Embryonic facial prominence (tissue), 1 donor: ENCODE measurements around the gene CYRIA.

Source experiments
- DNase-seq: peaks from one replicate; pipeline ENCODE4 v3.0.0-alpha.2; 2016; ENCODE audit errors: extremely low spot score

Gene CYRIA

DNA sequence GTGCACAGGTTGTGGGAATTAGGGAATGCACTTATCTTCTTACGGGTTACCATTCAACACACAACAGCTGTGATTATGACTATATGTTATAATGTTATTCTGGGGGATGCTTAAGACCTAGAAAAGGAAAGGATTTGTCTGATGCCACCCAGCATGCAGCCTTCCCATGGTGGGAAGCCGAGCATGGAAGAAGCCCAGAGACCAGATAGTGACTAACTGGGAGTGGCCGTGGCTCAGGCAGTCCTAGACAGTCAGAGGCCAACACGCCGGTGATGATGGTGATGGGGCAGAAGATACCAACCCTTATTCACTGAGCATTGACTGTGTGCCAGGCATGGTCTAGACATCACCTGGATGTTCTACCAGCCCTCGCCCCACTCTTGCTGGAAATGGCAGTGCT, 35.9 kb downstream of the CYRIA start:
- DNase-seq, result no peak

DNA sequence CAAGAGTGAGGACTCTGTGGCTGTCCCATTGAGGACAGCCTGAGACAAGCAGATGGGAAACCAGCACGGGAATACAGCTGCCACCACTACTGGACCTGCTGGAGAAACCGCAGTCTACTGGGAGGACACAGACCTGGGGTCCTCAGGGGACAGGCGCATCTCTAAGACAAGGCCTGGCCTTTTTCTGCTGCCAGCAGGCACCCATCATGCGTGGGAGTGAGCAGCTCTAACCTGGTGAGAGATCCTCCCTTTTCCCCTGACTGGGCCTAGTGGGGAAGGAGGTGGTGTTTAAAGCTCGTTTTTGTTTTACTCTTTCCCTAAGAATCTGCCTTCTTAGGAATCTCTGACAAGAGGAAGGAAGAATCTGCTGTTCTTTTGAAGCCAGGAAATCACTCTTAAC, 36.6 kb downstream of the CYRIA start:
- no peak for DNase-seq

DNA sequence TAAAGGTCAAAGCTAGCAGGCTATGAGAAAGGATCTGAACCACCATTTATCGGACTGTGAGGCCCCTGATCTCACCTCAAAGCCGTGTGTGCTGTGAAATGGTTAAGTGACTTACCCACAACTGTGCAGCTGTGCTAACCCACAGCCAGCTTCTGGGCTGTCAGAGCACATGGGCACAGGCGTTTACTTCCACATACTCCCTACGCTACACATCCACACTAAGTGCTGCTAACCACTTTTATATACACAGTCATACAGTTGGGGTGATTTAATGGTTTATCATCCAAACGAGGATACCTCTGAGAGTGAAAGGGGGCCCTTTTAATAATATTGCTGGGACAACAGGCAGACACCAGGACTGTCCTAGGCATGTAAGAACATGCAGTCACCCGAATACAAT, 37.3 kb downstream of the CYRIA start:
- DNase-seq, result no peak

DNA sequence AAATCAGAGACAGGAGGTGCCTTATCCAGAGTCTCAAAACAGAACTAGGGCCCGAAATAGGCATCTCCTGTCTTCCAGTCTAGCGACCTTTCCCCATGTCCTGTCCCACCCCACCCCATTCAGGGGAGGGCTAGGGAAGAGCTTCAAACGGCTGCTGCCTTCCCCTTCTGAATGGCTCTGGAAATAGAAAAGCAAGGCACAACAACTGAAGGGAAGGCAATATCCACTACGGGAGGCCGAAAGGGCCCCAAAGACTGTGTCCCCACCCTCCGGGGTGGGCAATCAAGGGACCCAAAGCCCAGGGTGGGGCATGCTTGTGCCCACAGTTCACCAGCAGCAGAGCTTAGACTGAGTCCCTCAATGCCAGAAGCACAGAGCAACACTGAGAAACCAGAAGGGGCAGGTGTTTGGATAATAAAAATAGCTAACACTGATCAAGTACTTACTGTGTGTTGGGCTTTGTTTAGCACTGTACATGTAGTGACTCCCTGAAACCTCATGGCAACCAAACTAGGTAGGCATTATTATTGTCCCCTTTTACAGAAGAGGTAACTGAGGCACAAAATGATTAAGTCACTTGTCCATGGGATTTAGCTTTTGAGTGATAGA, 38.5 kb downstream of the CYRIA start:
- DNase-seq, result no peak

DNA sequence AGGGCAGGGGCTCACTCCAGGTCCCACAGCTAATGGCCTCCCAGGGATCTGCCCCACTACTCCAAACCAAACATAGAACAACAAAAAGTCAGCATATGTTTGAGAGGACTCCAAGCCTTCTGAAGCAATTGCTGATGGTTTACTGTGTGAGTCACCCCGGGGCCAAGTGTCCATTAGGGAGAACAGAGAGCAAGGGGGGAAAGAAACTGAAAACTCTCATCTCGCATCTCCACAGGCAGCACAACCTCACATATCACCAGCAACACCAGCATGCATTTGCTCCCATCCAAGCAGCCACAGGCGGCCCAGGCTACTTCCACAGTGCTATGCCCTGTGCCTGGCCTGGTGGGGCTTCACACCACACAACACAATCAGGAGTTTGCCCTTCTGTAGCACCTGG, 39.1 kb downstream of the CYRIA start:
- no peak for DNase-seq

DNA sequence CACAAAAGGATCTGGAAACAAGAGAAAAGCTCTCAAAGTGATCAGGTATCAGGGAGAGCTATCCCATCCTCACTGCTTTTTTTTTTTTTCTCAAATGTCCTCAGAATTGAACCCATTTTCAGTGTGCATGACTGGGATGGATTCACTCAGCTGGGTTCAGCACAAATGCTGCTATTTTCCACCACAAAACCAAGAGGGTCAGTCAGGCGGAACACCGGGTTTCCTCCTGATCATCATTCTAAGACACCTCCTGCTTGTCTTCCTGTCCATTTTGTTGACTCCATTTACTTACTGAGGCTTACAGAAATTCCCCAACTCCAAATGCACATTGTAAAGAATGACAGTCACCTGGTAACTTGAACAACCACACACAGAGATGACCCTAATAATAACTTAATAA, 39.9 kb downstream of the CYRIA start:
- no peak for DNase-seq

DNA sequence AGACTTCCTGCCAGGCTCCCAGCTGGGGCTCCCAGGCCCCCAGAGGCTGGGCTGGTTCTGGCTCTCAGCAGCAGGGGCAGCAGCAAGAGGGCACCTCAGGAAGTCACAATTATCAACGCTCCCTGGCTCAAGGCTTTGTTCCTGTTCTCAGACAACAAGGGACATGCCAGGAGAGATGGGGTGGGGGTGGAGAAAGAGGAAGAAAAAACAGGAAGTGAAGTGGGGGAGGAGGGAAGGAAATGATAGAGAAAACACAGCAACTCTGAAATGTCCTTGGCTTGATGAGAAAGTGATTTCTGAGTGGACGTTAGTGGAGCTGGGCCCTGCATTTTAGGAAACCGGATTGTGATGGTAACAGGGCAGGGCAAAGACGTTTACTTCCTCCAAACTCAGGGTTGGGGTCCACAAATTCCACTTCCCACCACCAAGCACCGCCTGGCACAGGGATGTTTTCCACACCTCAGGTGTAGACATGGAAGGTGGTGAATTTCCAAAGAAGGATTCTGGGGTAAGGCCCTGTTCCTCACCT, 40.4 kb downstream of the CYRIA start:
- no peak for DNase-seq

DNA sequence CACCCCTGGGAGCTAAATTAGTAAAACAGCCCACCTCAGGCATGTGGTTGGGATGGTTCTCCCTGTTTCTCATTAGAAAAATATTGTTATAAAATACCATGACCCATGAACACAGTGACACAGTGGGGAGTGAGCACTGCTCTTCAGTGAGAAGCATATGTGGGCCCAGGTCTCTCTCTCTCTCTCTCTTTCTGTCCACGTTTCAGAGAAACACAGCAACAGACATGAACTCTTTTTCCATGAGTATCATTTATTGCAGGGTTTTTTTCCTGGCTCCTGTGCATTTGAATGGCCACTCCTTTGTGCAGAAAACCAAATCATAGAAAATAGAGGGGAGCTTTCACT, 41.2 kb downstream of the CYRIA start:
- DNase-seq, result no peak

DNA sequence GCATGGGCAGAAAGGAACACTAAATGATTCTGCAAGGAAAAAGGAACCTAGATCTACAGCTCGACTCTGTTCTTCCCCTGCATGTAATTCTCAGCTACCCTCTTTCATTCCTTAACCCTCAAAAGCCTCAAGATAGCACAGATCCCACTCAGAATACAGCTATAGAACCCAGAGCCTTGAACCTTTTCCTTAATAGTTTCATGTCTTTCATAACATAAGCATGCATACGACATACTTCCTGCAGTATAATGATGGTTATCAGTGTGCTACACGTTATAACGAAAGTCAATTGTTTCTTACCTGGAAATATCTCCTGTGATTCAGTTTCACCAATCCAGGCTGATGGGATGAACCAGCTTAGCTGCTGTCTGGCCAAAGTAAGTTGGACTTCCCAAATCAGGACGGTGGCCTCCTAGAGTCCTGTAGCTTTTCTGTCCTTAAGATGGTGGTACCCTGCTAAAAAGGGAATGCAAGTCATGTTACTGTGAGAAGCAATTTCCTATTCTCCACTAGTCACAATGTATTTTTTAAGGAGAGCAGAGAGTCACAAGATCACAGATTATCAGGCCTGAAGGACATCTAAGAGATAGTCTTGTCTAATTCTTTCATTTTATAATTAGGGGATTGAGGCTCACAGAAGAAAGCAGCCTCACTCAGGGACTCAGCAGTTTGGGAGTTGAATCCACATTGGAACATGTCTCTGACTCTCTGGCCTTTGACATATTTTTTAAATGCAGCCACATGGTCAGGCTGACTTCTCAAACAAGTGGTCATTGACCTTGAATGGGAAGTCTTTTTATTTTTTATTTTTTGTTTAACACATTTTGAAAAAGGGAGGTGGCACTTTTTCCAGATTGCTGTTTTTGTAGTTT, 41.8 kb downstream of the CYRIA start:
- DNase-seq, result no peak

DNA sequence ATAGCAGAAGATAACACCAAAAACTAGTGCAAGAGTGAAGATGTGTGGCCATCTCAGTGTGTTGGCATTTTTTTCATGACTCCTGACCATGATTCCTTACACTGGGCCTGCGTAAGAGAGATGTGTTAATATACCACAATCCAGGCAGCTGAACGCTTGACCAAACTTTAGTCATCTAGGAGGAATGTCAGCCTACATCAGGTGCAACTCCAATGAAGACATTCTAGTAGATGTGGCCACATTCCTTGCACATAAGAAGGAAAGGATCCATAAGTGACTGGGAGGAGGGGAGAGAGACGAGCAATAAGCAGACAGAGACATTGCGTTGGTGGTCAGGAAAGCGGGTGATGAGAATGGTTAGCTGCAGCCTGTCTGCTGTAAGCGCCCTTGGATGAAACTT, 42.6 kb downstream of the CYRIA start:
- DNase-seq, result no peak

DNA sequence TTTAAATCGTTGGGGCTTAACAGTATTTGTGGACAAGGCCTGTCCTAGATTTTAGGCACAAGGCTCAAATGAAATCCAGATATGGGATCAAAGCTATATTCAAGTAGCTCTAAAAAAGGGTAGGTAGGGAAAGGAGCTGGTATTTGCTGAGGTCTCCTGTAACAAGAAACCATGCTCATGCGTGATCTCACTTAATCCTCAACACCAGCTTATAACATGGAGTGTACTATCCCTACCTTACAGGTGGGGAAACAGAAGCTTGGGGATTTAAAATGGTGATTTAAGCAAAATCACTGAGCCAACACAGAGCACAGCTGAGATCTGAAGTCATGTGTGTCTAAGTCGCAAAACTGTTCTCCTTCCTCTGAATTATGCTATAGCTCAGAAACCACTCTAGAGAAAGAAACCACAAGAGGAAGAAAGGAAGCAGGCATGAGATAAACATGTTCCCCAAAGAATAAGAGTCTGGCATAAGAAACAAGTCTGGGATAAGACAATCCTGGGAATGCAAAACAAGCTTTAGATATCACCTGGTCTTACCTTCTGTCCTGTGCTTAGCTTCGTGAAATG, 43.1 kb downstream of the CYRIA start:
- DNase-seq, result no peak

DNA sequence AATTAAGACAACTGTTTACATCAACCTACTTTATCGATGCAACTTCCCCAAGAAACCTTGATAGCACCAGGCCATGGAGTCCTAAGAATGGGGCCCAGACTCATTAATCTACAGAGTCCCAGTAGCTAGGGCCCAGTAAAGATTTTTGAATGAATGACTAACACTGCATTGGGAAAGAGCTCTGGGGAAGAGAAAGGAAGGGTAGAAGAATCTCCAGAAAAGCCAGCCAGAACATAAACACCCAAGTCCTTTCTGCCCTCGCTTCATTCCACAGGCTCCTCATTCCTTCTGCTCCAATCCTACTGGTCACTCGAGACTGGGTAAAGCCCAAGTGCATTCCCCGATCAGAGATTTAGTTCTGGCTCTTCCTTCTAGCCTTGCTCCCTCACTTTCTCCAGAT, 44.3 kb downstream of the CYRIA start:
- no peak for DNase-seq

DNA sequence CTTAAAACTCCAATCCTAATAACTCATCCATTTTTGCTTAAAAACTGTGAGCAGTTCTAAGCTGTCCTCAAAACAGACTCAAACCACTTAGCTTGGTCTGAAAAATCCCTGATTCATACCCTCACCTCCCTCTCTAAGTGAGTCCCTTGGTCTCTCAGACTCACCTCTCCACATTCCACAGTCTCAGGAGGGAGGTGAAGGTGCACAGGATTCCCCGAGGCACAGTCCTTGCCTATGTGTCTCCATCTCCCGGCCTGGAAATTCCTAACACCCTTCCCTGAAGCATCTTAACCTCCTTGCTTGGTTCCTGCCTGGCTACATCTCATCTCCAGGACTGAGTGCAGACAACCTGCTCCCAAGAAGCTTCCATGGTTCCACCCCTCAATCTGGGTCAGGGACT, 45.0 kb downstream of the CYRIA start:
- no peak for DNase-seq

DNA sequence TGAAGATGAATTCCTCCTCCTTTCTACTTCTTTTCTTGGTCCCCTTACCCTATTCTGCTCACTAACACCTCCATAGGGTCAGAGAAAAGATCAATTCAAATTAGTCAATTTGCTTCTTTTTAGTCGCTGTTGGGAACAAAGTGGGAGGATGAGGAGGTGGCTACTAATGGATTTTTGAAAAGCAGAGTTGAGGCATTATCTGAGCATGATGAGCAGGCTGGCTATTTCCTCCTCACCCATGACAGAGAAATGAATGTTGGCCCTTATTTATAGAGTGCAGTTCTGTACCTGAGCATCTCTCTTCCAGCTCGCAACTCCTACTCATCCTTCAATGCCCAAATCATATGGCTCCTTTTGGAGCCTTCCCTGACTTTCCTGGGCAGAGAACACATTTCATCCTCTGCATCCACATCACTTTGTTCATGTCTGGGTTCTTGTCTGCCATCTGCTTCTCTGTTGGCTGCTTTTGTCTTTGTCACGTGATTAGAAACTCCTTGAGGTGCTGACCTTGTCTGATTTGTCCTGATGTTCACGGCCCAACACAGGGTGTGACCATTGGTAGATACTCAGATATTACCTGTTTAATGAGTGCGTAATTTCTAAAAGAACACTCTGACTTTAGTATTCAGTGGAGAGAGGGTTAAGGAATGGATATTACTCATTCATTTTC, 45.9 kb downstream of the CYRIA start:
- DNase-seq, result no peak

DNA sequence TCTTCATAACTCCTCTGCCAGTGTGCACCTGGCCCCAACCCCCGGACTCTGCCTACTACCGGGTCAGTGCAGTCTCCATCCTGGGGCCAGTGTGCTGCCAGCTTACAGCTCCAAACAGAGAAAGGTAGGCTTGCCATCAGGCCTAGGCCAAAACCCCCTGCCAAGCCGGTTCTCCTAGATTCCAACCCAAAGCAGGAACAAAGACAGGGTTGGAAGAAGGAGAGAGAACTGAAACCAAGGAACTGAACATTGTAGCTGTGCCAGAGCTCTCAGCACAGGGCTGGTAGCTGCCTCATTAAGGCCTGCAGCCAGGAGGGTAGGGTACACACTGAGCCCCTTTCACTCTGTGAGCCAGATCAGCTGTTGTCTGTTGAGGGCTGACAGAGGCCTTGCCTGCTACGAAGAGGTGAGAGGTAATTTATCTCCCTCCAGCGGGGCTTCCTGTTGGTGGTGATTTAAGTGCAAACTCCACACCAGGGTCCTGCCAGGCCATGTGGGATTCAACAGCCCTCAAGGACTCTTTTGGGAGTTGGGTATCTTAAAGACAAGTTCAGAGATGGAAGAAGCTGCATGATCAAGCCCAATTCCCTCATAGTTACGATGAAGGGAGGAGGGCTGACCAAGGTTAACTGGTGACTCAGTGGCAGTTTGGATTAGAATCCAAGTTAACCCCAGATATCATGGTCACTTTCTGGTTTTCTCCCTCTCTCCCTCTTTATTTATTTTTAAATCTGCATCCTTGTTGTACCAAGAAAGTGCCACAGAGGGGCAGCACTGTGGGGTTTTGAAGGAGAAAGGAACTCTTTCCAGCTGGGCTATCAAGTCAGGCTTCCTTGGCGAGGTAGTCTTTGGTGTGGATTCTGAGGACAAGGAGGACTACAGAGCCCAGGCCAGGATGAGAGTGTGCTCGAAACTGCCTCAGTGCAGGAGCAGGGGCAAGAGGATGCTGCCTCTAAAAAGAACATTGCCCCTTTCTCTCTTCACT, 48.1 kb downstream of the CYRIA start:
- DNase-seq, result no peak
